Mucosa of stomach (tissue), 1 donor: ENCODE results near the gene NTRK1.

ENCODE experiments used
- H3K27me3 ChIP-seq: one replicate; pipeline ENCODE4 v1.7.0; 2013; ENCODE audit warnings: mild to moderate bottlenecking, low read length; ENCODE audit not compliant: control insufficient read depth, insufficient read depth
- H3K36me3 ChIP-seq: one replicate; pipeline ENCODE4 v1.7.0; 2013; ENCODE audit warnings: low read length; ENCODE audit not compliant: control insufficient read depth, insufficient read depth
- H3K4me1 ChIP-seq: one replicate; pipeline ENCODE4 v1.7.0; 2013; ENCODE audit warnings: mild to moderate bottlenecking, low read length; ENCODE audit not compliant: control insufficient read depth, insufficient read depth
- H3K4me3 ChIP-seq: one replicate; pipeline ENCODE4 v1.7.0; 2013; ENCODE audit warnings: low read length
- H3K9ac ChIP-seq: one replicate; pipeline ENCODE4 v1.7.0; 2013; ENCODE audit warnings: mild to moderate bottlenecking, low read length, moderate library complexity
- H3K9me3 ChIP-seq: one replicate; pipeline ENCODE4 v1.7.0; 2013; ENCODE audit warnings: mild to moderate bottlenecking, low read length, moderate library complexity; ENCODE audit not compliant: control insufficient read depth
- donor health status: Pancreatic carcinoma.

NTRK1 gene

GRCh38 chr1:156896490-156897033, 35.9 kb downstream of the NTRK1 start:
- Histone ChIP-seq H3K9me3 (no peaks in the 10 kb centered on the region), H3K4me3 (no peak overlapping the region), H3K9ac (no peak overlapping the region), H3K36me3 (no peaks in the 10 kb centered on the region), H3K27me3 (peaks cover 52% of the 10 kb centered on the region), H3K4me1 (peaks cover 5% of the 10 kb centered on the region)

DNA sequence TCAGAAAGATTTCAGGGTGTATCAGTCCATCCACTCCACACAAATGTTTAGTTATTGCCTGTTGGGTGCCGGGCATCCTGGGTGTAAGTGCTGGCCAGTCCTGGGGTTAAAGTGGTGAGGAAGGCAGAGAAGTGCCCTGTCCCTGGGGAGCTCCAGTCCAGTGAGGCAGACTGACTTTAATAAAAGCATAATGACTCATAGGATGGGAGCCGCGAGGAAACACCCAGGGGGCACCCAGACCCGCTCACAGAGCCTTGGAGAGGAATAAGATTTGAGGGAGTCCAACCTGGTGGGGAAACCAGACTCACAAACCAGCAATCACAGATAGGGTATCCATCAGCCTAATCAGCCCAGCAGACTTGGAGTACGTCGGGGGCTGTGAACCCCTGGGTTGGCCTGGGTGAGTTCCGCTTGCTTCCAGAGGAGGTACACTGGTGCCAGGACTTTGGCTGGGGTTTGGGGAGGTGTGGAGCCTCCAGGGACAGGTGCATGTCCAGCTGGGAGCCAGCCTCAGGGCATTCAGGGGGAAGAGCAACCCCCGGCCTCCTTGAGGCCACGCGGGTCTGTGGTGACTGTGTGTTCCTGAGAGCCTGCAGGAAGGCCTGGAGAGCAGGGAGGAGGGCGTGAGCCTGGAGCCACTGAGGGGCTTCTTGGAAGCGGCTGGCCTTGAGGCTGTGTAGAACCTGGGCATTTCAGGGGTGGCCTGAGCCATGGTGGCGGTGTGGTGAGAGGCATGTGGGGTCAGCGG, 36.6 kb downstream of the NTRK1 start:
- no peak overlapping the region for H3K9ac ChIP-seq
- no peak overlapping the region for H3K4me3 ChIP-seq
- H3K9me3 ChIP-seq: no peaks in the 10 kb centered on the region
- no peaks in the 10 kb centered on the region for H3K36me3 ChIP-seq
- H3K27me3 ChIP-seq: peaks cover 46% of the 10 kb centered on the region
- H3K4me1 ChIP-seq: peaks cover 5% of the 10 kb centered on the region

DNA sequence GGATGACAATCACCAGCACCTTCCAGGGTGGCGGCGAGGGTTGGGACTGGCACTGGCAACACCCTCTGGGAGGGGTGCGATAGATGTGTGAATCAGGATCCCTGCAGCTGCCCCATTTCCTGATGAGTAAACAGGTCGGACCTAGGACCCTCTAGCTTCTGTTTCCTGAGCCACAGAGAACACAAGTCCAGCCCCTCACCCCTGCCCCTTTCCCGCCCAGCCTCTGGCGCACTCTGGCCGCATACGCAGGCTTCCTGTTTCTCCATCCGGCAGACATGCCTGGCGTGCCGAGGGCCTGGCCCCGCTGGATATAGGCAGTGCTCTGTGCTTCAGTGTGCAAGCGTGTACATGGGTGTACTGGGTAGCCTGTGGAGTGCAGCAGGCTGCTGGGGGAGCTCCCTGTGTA, 37.5 kb downstream of the NTRK1 start:
- H3K4me3 ChIP-seq: no peak overlapping the region
- peaks cover 2% of the 10 kb centered on the region for H3K4me1 ChIP-seq
- H3K9me3 ChIP-seq: no peaks in the 10 kb centered on the region
- peaks cover 39% of the 10 kb centered on the region for H3K27me3 ChIP-seq
- H3K9ac ChIP-seq: no peak overlapping the region
- H3K36me3 ChIP-seq: no peaks in the 10 kb centered on the region

GRCh38 chr1:156898971-156899664, 38.5 kb downstream of the NTRK1 start:
- no peaks in the 10 kb centered on the region for H3K9me3 ChIP-seq
- no peaks in the 10 kb centered on the region for H3K4me1 ChIP-seq
- no peak overlapping the region for H3K9ac ChIP-seq
- H3K27me3 ChIP-seq: peaks cover 30% of the 10 kb centered on the region
- no peak overlapping the region for H3K4me3 ChIP-seq
- H3K36me3 ChIP-seq: no peaks in the 10 kb centered on the region

- Histone ChIP-seq H3K9ac (no peak overlapping the region), H3K4me3 (no peak overlapping the region), H3K36me3 (no peaks in the 10 kb centered on the region), H3K4me1 (no peaks in the 10 kb centered on the region), H3K9me3 (no peaks in the 10 kb centered on the region), H3K27me3 (peaks cover 23% of the 10 kb centered on the region)
Observed at GRCh38 chr1:156899956-156900718, 39.5 kb downstream of the NTRK1 start.

DNA sequence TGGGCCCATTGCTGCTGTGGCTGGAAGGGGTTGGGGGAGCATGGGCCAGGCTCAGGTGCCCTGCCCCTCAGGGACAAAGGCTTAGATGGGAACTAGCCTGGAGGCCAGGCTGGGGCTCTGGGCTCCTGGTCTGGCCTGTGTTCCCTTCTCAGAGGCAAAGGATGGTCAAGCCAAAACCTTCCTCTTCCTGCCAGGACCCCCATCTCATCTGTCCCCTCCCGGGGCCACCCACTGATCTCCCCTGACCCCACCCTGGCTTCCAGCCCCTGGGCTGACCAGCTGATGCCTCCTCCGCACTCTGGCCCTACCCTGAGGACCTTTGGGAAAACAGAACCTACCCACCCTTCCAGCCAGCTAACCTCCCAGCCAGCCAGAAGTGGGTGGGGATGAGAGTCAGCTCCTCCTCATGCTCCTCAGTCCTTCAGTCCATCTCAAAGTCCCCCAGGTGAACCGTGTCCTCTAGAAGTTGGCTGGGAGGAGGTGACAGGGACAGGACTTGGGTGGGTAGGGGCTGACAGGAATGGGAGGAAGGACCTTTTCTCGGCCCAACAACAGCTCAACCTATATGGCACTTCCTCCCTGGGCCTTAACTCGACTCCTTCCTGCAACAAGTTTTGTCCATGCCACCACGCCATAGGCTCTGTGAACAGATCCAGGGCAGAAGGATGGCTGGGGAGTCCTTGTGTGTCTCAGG, 40.4 kb downstream of the NTRK1 start:
- Histone ChIP-seq H3K27me3 (peaks cover 23% of the 10 kb centered on the region), H3K36me3 (no peaks in the 10 kb centered on the region), H3K4me3 (no peak overlapping the region), H3K9me3 (no peaks in the 10 kb centered on the region), H3K4me1 (no peaks in the 10 kb centered on the region), H3K9ac (no peak overlapping the region)

DNA sequence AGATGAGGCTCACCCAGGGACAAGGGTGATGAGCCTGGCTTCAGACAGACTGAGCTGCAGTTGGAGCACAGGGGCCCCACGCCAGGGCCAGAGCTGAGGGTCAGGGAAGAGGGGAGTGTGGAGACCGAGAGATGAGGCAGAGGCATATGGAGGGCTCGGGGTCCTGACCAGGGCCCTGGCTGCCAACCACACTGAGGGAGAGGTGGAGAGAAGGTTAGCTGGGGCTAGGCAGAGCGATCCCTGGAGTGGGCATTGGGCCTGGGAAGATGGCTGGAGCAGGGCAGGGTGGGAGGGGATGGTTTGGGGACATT, 40.9 kb downstream of the NTRK1 start:
- H3K9ac ChIP-seq: no peak overlapping the region
- peaks cover 26% of the 10 kb centered on the region for H3K27me3 ChIP-seq
- no peak overlapping the region for H3K4me3 ChIP-seq
- no peaks in the 10 kb centered on the region for H3K4me1 ChIP-seq
- no peaks in the 10 kb centered on the region for H3K9me3 ChIP-seq
- no peaks in the 10 kb centered on the region for H3K36me3 ChIP-seq

- H3K27me3 ChIP-seq: peaks cover 26% of the 10 kb centered on the region
- no peaks in the 10 kb centered on the region for H3K4me1 ChIP-seq
Observed at GRCh38 chr1:156901966-156902915, 41.6 kb downstream of the NTRK1 start.

DNA sequence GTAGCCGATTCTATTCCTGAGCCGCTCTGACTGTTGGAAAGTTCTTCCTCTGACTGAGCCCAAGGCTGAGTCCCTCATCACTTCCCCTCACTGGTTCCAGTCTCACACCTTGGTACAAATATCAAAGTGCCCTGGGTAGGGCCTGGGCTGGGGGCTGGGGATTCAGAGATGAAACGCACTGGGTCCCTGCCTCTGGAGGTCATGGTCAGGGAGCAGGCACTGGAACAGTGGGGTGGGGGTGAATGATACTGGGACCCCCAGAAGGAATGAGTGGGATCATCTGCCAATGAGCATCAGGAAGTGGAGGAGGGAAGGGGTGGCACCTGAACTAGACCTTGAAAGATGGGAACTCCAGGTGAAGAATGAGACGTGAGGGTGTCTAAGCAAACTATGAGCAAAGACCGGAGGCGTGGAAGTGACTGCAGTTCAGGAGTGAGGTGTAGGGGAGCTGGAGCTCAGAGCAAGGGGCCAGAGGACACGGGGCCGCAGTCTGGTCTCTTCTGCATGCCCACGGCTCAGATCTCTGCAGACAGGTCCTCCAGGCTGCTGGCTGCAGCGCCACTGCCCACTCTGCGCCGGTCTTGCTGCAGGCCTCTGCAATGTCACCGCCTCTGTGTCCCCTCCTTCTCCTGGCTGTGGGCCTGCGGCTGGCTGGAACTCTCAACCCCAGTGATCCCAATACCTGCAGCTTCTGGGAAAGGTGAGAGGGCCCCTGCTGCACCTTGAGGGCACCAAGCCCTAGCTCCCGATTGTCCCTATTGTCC, 42.8 kb downstream of the NTRK1 start:
- H3K36me3 ChIP-seq: no peaks in the 10 kb centered on the region
- peaks cover 25% of the 10 kb centered on the region for H3K27me3 ChIP-seq
- H3K4me1 ChIP-seq: peaks cover 9% of the 10 kb centered on the region
- no peak overlapping the region for H3K9ac ChIP-seq
- H3K9me3 ChIP-seq: no peaks in the 10 kb centered on the region
- no peak overlapping the region for H3K4me3 ChIP-seq

More at GRCh38 chr1:156901966-156902915, 41.6 kb downstream of the NTRK1 start:
- Histone ChIP-seq H3K4me3 (no peak overlapping the region), H3K36me3 (no peaks in the 10 kb centered on the region), H3K9me3 (no peaks in the 10 kb centered on the region), H3K9ac (no peak overlapping the region)

- H3K9me3 ChIP-seq: no peaks in the 10 kb centered on the region
- H3K4me3 ChIP-seq: no peak overlapping the region
- no peaks in the 10 kb centered on the region for H3K36me3 ChIP-seq
- no peak overlapping the region for H3K9ac ChIP-seq
- H3K27me3 ChIP-seq: peaks cover 25% of the 10 kb centered on the region
- H3K4me1 ChIP-seq: peaks cover 12% of the 10 kb centered on the region
Observed at GRCh38 chr1:156904187-156904959, 43.7 kb downstream of the NTRK1 start.
